B cell (primary cell): ENCODE measurements around the gene ACSS1. TPM values are rescaled to one million over a fixed set of nuclear protein-coding genes. Genes with fewer than 3 reads are reported as not detected.

Experiments
- ATAC-seq: fragments of 200-7000 bp; cut with Tn5 transposase; one replicate; pipeline ENCODE4 v1.10.0; 2021; ENCODE audit warnings: low read depth, mild to moderate bottlenecking, moderate number of reproducible peaks, moderate library complexity
- CTCF ChIA-PET: fragments of 350-600 bp; sonication (Branson Sonifier 250); formaldehyde crosslinking; loops from one replicate; lab custom pipeline; 2021; ENCODE audit warnings: antibody characterized with exemption, inconsistent platforms; lab: Charles Lee
- POLR2A ChIA-PET: fragments of 350-600 bp; sonication (Branson Sonifier 250); formaldehyde crosslinking; loops from one replicate; lab custom pipeline; 2021; ENCODE audit warnings: antibody characterized with exemption; lab: Charles Lee
- DNase-seq: peaks from one replicate; pipeline ENCODE4 v3.0.0; 2013
- H2AFZ ChIP-seq: 2 replicates; pipeline ENCODE4 v1.6.1; 2012; ENCODE audit warnings: mild to moderate bottlenecking, low read depth, low read length; ENCODE audit not compliant: insufficient read depth, poor library complexity, severe bottlenecking
- H3K27ac ChIP-seq, 2 donors: 1 replicate in 1 of 2; 2 replicates in 1 of 2; pipeline ENCODE4 v1.5.1; 2012 to 2013; ENCODE audit warnings: low read length in 2 of 2, mild to moderate bottlenecking in 2 of 2, moderate library complexity in 1 of 2
- H3K27me3 ChIP-seq, 4 experiments: fragments of 200-600 bp in 1 of 4; sonication (generic) in 1 of 4; replicated peaks in 1 of 4; 1 replicate in 2 of 4; 2 replicates in 2 of 4; pipeline versions ENCODE4 v1.6.1 to v1.7.0; 2013 to 2016; ENCODE audit warnings: low read length in 3 of 4, mild to moderate bottlenecking in 2 of 4, mixed read lengths in 1 of 4, moderate library complexity in 1 of 4; ENCODE audit not compliant: insufficient read depth in 4 of 4, control insufficient read depth in 3 of 4; ENCODE audit errors: control extremely low read depth in 1 of 4
- H3K36me3 ChIP-seq, 2 experiments: replicated peaks in 1 of 2; 1 replicate in 1 of 2; 2 replicates in 1 of 2; pipeline versions ENCODE4 v1.6.1 to v1.7.1; 2013; ENCODE audit warnings: low read length in 1 of 2; ENCODE audit not compliant: insufficient read depth in 2 of 2, control insufficient read depth in 1 of 2; ENCODE audit errors: control extremely low read depth in 1 of 2, extremely low read depth in 1 of 2
- H3K4me1 ChIP-seq, 2 donors: fragments of 200-600 bp in 1 of 2; sonication (generic) in 1 of 2; 1 replicate in 1 of 2; 2 replicates in 1 of 2; pipeline versions ENCODE4 v1.5.1 to v1.6.1; 2013 to 2017; ENCODE audit warnings: low read length in 2 of 2; ENCODE audit not compliant: control insufficient read depth in 2 of 2, insufficient read depth in 2 of 2
- H3K4me2 ChIP-seq: replicated peaks from 2 replicates; pipeline ENCODE3; 2012; ENCODE audit warnings: mild to moderate bottlenecking, low read depth, low read length; ENCODE audit not compliant: poor library complexity, severe bottlenecking
- H3K4me3 ChIP-seq, 5 experiments: fragments of 200-600 bp in 1 of 5; sonication (generic) in 1 of 5; 1 replicate in 3 of 5; 2 replicates in 2 of 5; pipeline versions ENCODE4 v1.5.1 to v1.7.0; 2011 to 2016; ENCODE audit warnings: low read length in 4 of 5, mild to moderate bottlenecking in 4 of 5, low read depth in 2 of 5, control low read depth in 1 of 5, moderate library complexity in 1 of 5; ENCODE audit not compliant: insufficient read depth in 1 of 5; ENCODE audit errors: control extremely low read depth in 1 of 5, extremely low read depth in 1 of 5
- H3K79me2 ChIP-seq: fragments of 200-600 bp; sonication (generic); one replicate; pipeline ENCODE4 v1.6.0; 2016; ENCODE audit warnings: low read length; ENCODE audit not compliant: control insufficient read depth, insufficient read depth
- H3K9ac ChIP-seq: fragments of 200-600 bp; sonication (generic); 2 replicates; pipeline ENCODE4 v1.6.1; 2017; ENCODE audit warnings: mild to moderate bottlenecking, low read length, moderate library complexity
- H3K9me3 ChIP-seq, 3 donors: one replicate each; pipeline versions ENCODE4 v1.6.1 to v1.7.1; 2013; ENCODE audit warnings: low read length in 2 of 3; ENCODE audit not compliant: control insufficient read depth in 2 of 3, insufficient read depth in 1 of 3; ENCODE audit errors: control extremely low read depth in 1 of 3
- H4K20me1 ChIP-seq: 2 replicates; pipeline ENCODE4 v1.6.0; 2012; ENCODE audit warnings: mild to moderate bottlenecking, low read length; ENCODE audit not compliant: insufficient read depth, control insufficient read depth, poor library complexity, severe bottlenecking
- H3K27ac Mint-ChIP-seq: one replicate; pipeline ENCODE4 v1.8.0; 2021; ENCODE audit warnings: mixed read lengths
- H3K27me3 Mint-ChIP-seq: one replicate; pipeline ENCODE4 v1.8.0; 2021; ENCODE audit warnings: mixed read lengths
- H3K4me1 Mint-ChIP-seq: one replicate; pipeline ENCODE4 v1.8.0; 2021; ENCODE audit warnings: mixed read lengths
- H3K4me3 Mint-ChIP-seq: one replicate; pipeline ENCODE4 v1.8.0; 2021; ENCODE audit warnings: mixed read lengths
- H3K9me3 Mint-ChIP-seq: one replicate; pipeline ENCODE4 v1.8.0; 2022; ENCODE audit warnings: mixed read lengths; ENCODE audit not compliant: insufficient read depth
- EZH2 ChIP-seq: IDR thresholded peaks from 2 replicates; pipeline ENCODE4 v1.6.1; 2012; ENCODE audit warnings: borderline replicate concordance, low read depth, mild to moderate bottlenecking, moderate library complexity, low read length; ENCODE audit not compliant: insufficient read depth, poor library complexity, severe bottlenecking
- WGBS: methylation state at CpG from one replicate; pipeline ENCODE4 v1.1.5; 2013; ENCODE audit warnings: missing lambda C conversion rate; ENCODE audit not compliant: insufficient coverage; 5-methylcytosine and 5-hydroxymethylcytosine counted together
- intact Hi-C: fragments of 100-400 bp; cut with micrococcal nuclease; formaldehyde crosslinking; loops from one replicate; pipeline ENCODE4 v1.10.0; 2022
- polyA plus RNA-seq: library from polyadenylated mRNA; depleted of rRNA; stranded (reverse); fragments of >200 nt; gene quantifications from 2 replicates; pipeline ENCODE4 v1.2.3, GENCODE V29; 2012
- total RNA-seq, 2 donors: library from RNA; stranded (reverse); fragments of 120-200 nt in 1 of 2; gene quantifications; 1 replicate in 1 of 2; 2 replicates in 1 of 2; pipeline versions ENCODE4 v1.2.3 to v1.2.4, GENCODE V29; 2013 to 2022
- TF ChIP-seq, protein P1 (sequence below): fragments of 200-600 bp; IDR thresholded peaks from one replicate; pipeline ENCODE4 v1.8.0; 2022; ENCODE audit warnings: antibody characterized with exemption, mild to moderate bottlenecking

Gene ACSS1
- total and polyA plus RNA-seq, 2 donors (not counting 1 experiment from before 2014, with no cell fraction given): 82.7 to 95.5 TPM

DNA sequence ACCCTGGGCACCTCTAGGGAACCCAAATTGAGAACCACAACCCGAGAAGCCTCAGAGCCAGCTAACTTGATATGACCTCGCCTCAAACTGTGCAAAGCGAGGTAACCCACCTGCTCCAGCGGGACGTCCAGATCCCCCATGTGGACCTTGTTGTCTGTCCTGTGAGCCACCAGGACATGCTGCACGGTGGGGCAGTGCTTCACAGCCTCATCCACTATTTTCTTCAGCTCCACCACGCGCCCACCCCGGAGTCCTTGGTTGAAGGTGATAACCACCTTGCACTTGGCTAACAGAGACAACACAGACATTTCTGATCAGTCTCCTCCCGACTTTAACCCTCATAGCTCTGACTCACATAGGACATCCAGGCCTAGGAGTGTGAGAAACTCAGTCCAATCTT, 34.6 kb downstream of the ACSS1 start:
- peaks cover 0 to 86% of the 10 kb centered on the region in 2 experiments for H3K36me3 ChIP-seq
- H3K4me3 ChIP-seq: no peak overlapping the region
- no peak overlapping the region for H3K4me2 ChIP-seq
- no peak for TF ChIP-seq EZH2
- TF ChIP-seq, protein P1, sequence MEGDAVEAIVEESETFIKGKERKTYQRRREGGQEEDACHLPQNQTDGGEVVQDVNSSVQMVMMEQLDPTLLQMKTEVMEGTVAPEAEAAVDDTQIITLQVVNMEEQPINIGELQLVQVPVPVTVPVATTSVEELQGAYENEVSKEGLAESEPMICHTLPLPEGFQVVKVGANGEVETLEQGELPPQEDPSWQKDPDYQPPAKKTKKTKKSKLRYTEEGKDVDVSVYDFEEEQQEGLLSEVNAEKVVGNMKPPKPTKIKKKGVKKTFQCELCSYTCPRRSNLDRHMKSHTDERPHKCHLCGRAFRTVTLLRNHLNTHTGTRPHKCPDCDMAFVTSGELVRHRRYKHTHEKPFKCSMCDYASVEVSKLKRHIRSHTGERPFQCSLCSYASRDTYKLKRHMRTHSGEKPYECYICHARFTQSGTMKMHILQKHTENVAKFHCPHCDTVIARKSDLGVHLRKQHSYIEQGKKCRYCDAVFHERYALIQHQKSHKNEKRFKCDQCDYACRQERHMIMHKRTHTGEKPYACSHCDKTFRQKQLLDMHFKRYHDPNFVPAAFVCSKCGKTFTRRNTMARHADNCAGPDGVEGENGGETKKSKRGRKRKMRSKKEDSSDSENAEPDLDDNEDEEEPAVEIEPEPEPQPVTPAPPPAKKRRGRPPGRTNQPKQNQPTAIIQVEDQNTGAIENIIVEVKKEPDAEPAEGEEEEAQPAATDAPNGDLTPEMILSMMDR: no peak
- intact Hi-C loops: no loop called here
- Mint-ChIP-seq H3K27me3 (no peaks in the 10 kb centered on the region), H3K9me3 (no peaks in the 10 kb centered on the region), H3K4me1 (peaks cover 17% of the 10 kb centered on the region), H3K4me3 (no peak overlapping the region), H3K27ac (no peak overlapping the region)
- ATAC-seq (no peak), DNase-seq (no peak)
- H3K27ac ChIP-seq: no peak overlapping the region
- no peaks in the 10 kb centered on the region for H3K27me3 ChIP-seq
- H4K20me1 ChIP-seq: peaks cover 98% of the 10 kb centered on the region
- no peak overlapping the region for H3K9ac ChIP-seq
- peaks cover 92% of the 10 kb centered on the region for H3K79me2 ChIP-seq
- ChIA-PET CTCF (interaction anchor here (0.8 to 1.4 kb wide), 3 partner anchors 14 to 42 kb away, joined by 3 to 4 read pairs (median 3); no protein-coding TSS in a partner anchor), POLR2A (no interaction called here)
- no peak overlapping the region for H2AFZ ChIP-seq
- peaks cover 0 to 5% of the 10 kb centered on the region in 2 donors for H3K4me1 ChIP-seq
- WGBS: 96% methylated on average over 8 of the region's 10 CpGs
- H3K9me3 ChIP-seq: no peaks in the 10 kb centered on the region

DNA sequence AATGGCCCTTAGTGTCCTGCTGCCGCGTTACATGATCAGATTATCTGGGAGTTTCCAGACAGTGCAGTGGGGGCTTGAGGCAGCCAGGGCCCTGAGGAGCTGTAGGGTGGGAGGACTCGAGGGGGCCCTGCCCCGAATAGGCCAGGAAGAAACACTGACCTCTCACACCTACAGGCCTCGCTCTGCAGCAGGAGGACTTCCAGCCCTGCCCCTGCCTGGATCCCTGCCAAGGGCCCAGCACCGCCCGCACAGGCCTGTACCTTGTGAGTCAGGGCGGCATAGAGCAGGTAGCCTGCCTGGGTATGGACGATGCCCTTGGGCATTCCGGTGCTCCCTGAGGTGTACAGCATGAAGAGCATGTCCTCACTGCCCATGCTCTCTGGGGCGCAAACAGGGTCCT, 35.3 kb downstream of the ACSS1 start:
- ATAC-seq: no peak
- Mint-ChIP-seq H3K27ac (no peak overlapping the region), H3K9me3 (no peaks in the 10 kb centered on the region), H3K27me3 (no peaks in the 10 kb centered on the region), H3K4me3 (no peak overlapping the region), H3K4me1 (peaks cover 17% of the 10 kb centered on the region)
- Histone ChIP-seq H2AFZ (no peak overlapping the region), H4K20me1 (peaks cover 100% of the 10 kb centered on the region), H3K4me2 (no peak overlapping the region), H3K27ac (no peak overlapping the region), H3K4me1 (peaks cover 0 to 5% of the 10 kb centered on the region in 2 donors), H3K79me2 (peaks cover 92% of the 10 kb centered on the region), H3K27me3 (no peaks in the 10 kb centered on the region), H3K4me3 (no peak overlapping the region), H3K9me3 (no peaks in the 10 kb centered on the region), H3K36me3 (peaks cover 0 to 84% of the 10 kb centered on the region in 2 experiments), H3K9ac (no peak overlapping the region)
- no peak for DNase-seq
- WGBS: 98% methylated on average over 7 of the region's 11 CpGs
- CTCF ChIA-PET: interaction anchor here (1.7 kb wide), 1 partner anchor 27 kb away, joined by 5 read pairs; no protein-coding TSS in a partner anchor
- TF ChIP-seq, protein P1: no peak
- TF ChIP-seq EZH2: no peak
- POLR2A ChIA-PET: no interaction called here
- intact Hi-C loops: no loop called here
